Nephron (organoid): ENCODE data around the gene MSH5.
"Not testable (repeated sequence)": the region's sequence is repeated elsewhere in the genome, so short reads cannot be mapped to it uniquely, and the experiment has no call there.

Experiments used
- H3K27ac Mint-ChIP-seq, 3 experiments: 2 replicates each; pipeline ENCODE4 v1.8.0; 2020; ENCODE audit warnings: mixed read lengths in 3 of 3, mild to moderate bottlenecking in 2 of 3, moderate library complexity in 1 of 3
- H3K27me3 Mint-ChIP-seq: 2 replicates; pipeline ENCODE4 v1.8.0; 2021; ENCODE audit warnings: low read depth, mild to moderate bottlenecking, moderate library complexity, mixed read lengths
- H3K36me3 Mint-ChIP-seq: 2 replicates; pipeline ENCODE4 v1.8.0; 2020; ENCODE audit warnings: low read depth, mixed read lengths
- H3K4me1 Mint-ChIP-seq: 2 replicates; pipeline ENCODE4 v1.8.0; 2020; ENCODE audit warnings: mixed read lengths
- H3K4me3 Mint-ChIP-seq, 3 experiments: 2 replicates each; pipeline ENCODE4 v1.8.0; 2020; ENCODE audit warnings: mild to moderate bottlenecking in 3 of 3, mixed read lengths in 3 of 3, moderate library complexity in 2 of 3
- H3K9me3 Mint-ChIP-seq: 2 replicates; pipeline ENCODE4 v1.8.0; 2020; ENCODE audit warnings: mixed read lengths
- CTCF ChIP-seq, 3 experiments: fragments of 200-600 bp; sonication (generic); IDR thresholded peaks; one replicate each; pipeline ENCODE4 v1.5.0; 2021; ENCODE audit warnings: antibody characterized with exemption in 3 of 3; ENCODE audit not compliant: unreplicated experiment in 3 of 3

Gene MSH5

DNA sequence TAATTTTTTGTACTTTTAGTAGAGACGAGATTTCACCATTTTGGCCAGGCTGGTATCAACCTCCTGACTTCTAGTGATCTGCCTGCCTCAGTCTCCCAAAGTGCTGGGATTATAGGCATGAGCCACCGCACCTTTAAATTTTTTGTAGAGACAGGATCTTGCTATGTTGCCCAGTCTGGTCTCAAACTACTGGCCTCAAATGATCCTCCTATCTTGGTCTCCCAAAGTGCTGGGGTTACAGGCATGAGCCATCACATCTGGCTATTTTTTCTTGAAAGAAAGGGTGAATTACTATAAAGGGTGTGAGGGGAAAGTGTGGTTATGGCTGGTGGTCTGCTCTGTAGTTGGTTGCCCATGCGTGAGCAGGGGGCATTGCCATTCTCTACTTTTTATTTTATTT lies 31.6 kb upstream of the MSH5 start:
- H3K4me1 Mint-ChIP-seq: peaks cover 18% of the 10 kb centered on the region
- H3K27me3 Mint-ChIP-seq: peaks cover 8% of the 10 kb centered on the region
- no peak for TF ChIP-seq CTCF (IDR thresholded peaks at IDR 0.05; ENCODE audit: unreplicated experiment in 3 of 3)
- H3K27ac Mint-ChIP-seq: no peak overlapping the region
- H3K36me3 Mint-ChIP-seq: no peaks in the 10 kb centered on the region
- H3K9me3 Mint-ChIP-seq: no peaks in the 10 kb centered on the region
- H3K4me3 Mint-ChIP-seq: no peak overlapping the region

GRCh38 chr6:31709157-31709556 lies 30.6 kb upstream of the MSH5 start:
- not testable (repeated sequence) for H3K27me3 Mint-ChIP-seq, H3K36me3 Mint-ChIP-seq, H3K4me3 Mint-ChIP-seq, H3K27ac Mint-ChIP-seq, H3K9me3 Mint-ChIP-seq
- peaks cover 22% of the 10 kb centered on the region for H3K4me1 Mint-ChIP-seq

DNA sequence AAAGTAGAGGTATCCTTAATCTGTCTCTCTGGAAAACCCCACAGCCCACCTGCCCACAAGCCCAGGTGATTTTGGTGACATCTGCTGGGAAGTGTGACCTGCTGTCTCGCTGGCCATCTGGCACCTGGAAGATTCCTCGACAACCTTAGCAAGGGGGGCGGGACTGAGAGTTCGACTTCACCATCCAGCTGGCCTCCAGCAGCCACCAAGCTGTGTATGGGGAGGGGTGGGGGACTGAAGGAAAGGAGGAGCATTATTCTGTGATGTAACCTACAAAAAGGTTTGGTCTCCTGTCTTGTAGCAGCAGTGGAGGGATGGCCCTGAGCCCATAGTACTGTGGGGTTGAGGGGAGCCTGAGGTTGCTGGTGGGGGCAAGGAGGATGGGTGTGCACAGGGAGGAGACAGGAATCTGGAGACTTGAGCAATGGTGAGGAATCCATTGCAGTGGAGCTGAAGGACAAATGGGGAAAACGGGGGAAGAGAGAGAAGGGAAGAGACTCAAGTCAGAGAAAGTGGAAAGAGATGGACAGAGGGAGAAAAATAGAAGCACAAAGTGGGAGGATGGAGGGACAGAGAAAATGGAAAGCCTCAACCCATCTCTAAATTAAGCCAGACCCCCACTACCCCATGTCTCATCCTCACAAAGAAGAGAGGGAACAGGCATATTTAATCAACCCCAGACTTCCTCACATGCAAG lies 29.1 kb upstream of the MSH5 start:
- Mint-ChIP-seq H3K27me3 (peaks cover 8% of the 10 kb centered on the region), H3K27ac (no peak overlapping the region), H3K4me3 (no peak overlapping the region), H3K36me3 (no peaks in the 10 kb centered on the region), H3K9me3 (no peaks in the 10 kb centered on the region), H3K4me1 (peaks cover 34% of the 10 kb centered on the region)
- no peak for TF ChIP-seq CTCF (IDR thresholded peaks at IDR 0.05; ENCODE audit: unreplicated experiment in 3 of 3)

DNA sequence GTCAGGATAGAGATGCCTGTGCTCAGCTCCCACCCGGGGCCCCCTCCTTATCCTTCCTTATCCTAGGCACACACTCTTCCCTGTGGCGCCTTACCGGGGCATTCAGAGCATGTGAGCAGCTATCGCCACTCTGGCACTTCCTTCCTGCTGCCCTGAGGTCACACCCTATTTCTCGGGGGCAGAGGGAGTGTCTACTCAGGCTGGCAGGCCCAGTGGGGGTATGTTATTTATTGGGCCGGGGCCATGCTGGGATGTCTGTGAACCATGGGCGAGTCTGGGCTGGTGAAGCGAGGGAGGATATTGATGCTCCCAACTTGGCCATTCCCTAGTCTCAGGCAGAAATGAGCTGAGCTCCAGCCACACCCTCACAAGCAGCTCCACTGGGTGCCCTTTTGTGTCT lies 28.6 kb upstream of the MSH5 start:
- Mint-ChIP-seq H3K27me3 (peaks cover 8% of the 10 kb centered on the region), H3K27ac (peak overlapping the region in 1 of 3 experiments; percentile 83), H3K9me3 (no peaks in the 10 kb centered on the region), H3K36me3 (no peaks in the 10 kb centered on the region), H3K4me3 (no peak overlapping the region), H3K4me1 (peaks cover 36% of the 10 kb centered on the region)
- TF ChIP-seq CTCF (IDR thresholded peaks at IDR 0.05; ENCODE audit: unreplicated experiment in 3 of 3): no peak

DNA sequence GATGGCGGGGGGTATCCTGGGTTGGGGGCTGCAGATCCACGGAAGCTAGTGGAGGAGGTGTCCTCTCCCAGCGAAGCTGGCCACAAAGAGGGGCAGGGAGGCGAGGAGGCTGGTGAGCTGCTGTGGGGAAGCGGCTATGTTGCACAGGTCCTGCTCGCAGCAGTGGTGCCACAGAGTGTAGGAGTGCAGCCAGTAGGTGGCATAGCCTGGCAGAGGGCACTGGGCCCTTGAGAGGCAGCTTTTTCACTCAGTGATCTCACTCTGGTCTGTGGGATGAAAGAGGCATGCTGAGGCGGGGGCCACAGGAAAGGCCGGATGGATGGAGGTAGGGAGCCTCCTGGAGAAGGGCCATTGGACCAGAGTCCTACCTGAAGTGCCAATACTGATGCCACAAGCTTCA lies 27.5 kb upstream of the MSH5 start:
- peak overlapping the region in 2 of 3 experiments; percentile 7 to 12 for H3K4me3 Mint-ChIP-seq
- no peaks in the 10 kb centered on the region for H3K9me3 Mint-ChIP-seq
- H3K27me3 Mint-ChIP-seq: peaks cover 5% of the 10 kb centered on the region
- peak overlapping the region; percentile 83 to 93 (median 86) for H3K27ac Mint-ChIP-seq
- H3K4me1 Mint-ChIP-seq: peaks cover 36% of the 10 kb centered on the region
- no peaks in the 10 kb centered on the region for H3K36me3 Mint-ChIP-seq
- no peak for TF ChIP-seq CTCF (IDR thresholded peaks at IDR 0.05; ENCODE audit: unreplicated experiment in 3 of 3)

DNA sequence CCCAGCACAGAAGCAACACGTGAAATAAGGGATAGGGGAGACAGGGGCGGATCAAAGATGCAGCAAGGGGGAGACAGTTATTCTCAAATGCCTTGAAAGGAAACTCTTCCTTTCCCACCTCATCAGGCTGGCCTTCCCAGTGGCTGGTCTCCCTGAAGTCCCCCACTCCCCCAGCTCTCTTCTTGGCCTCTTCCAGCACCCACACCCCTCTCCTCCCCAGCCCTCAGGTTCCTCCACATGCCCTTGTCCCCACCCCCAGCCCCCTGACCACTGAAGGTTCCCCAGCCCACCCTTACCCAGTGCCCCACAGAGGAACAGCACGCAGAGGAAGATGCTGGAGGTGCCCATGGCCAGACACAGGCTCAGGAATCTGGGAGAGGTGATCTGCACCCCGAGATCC lies 26.3 kb upstream of the MSH5 start:
- Mint-ChIP-seq H3K36me3 (no peaks in the 10 kb centered on the region), H3K4me1 (peaks cover 36% of the 10 kb centered on the region), H3K9me3 (no peaks in the 10 kb centered on the region), H3K27ac (peak overlapping the region; percentile 83 to 93 (median 92)), H3K4me3 (no peak overlapping the region), H3K27me3 (peaks cover 5% of the 10 kb centered on the region)
- TF ChIP-seq CTCF (IDR thresholded peaks at IDR 0.05; ENCODE audit: unreplicated experiment in 3 of 3): no peak
